Activated CD4-positive, alpha-beta memory T cell treated with anti-CD3 and anti-CD28 coated beads for 36 hours (primary cell): Measurements from ENCODE around the gene TMEM187. TPM values are rescaled to one million over a fixed set of nuclear protein-coding genes. Genes with fewer than 3 reads are reported as not detected.
A peak's percentile ranks its signal among the peaks of the same experiment; 100 is the strongest.
"Not testable (repeated sequence)": the region's sequence is repeated elsewhere in the genome, so short reads cannot be mapped to it uniquely, and the experiment has no call there.

Experiments used
- CTCF ChIA-PET: fragments of 350-600 bp; sonication (Branson Sonifier 250); formaldehyde crosslinking; loops from one replicate; lab custom pipeline; 2021; ENCODE audit warnings: antibody characterized with exemption, inconsistent platforms; lab: Charles Lee
- POLR2A ChIA-PET: fragments of 350-600 bp; sonication (Branson Sonifier 250); formaldehyde crosslinking; loops from one replicate; lab custom pipeline; 2021; ENCODE audit warnings: antibody characterized with exemption; lab: Charles Lee
- DNase-seq: peaks from one replicate; pipeline ENCODE4 v3.0.0-alpha.2; 2020
- H3K27ac Mint-ChIP-seq: one replicate; pipeline ENCODE4 v1.8.0; 2021; ENCODE audit warnings: mixed read lengths
- H3K27me3 Mint-ChIP-seq: one replicate; pipeline ENCODE4 v1.8.0; 2021; ENCODE audit warnings: mixed read lengths
- H3K36me3 Mint-ChIP-seq: one replicate; pipeline ENCODE4 v1.8.0; 2021; ENCODE audit warnings: mixed read lengths
- H3K4me1 Mint-ChIP-seq: one replicate; pipeline ENCODE4 v1.8.0; 2021; ENCODE audit warnings: low read depth, mixed read lengths
- H3K4me3 Mint-ChIP-seq: one replicate; pipeline ENCODE4 v1.8.0; 2021; ENCODE audit warnings: mild to moderate bottlenecking, mixed read lengths
- H3K9me3 Mint-ChIP-seq: one replicate; pipeline ENCODE4 v1.8.0; 2021; ENCODE audit warnings: mixed read lengths
- intact Hi-C: fragments of 100-400 bp; cut with micrococcal nuclease; formaldehyde crosslinking; loops from one replicate; pipeline ENCODE4 v1.15.1; 2023
- total RNA-seq, 2 experiments: library from RNA; stranded (reverse); gene quantifications; one replicate each; pipeline ENCODE4 v1.2.3, GENCODE V29; 2021

TMEM187 gene
- total RNA-seq, 2 experiments from 2014 or later = 8.6 to 9.1 TPM

GRCh38 chrX:153973127-153974002, 811 bp downstream of the TMEM187 start:
- ChIA-PET CTCF (interaction anchor here (1.0 kb wide), 3 partner anchors 16 to 47 kb away, joined by 3 read pairs; partner anchors contain the start of gene IRAK1), POLR2A (interaction anchor here (1.0 to 8.7 kb wide), 6 partner anchors 8 to 48 kb away, joined by 3 to 68 read pairs (median 6); partner anchors contain the start of gene ARHGAP4)
- Mint-ChIP-seq H3K36me3 (peaks cover 13% of the 10 kb centered on the region), H3K4me3 (peak overlapping the region; percentile 88), H3K27ac (peak overlapping the region; percentile 99), H3K27me3 (no peaks in the 10 kb centered on the region), H3K9me3 (no peaks in the 10 kb centered on the region), H3K4me1 (peaks cover 17% of the 10 kb centered on the region)
- DNase-seq = no peak
- intact Hi-C loops = loop anchor here (10.0 kb wide), 2 partner anchors 121 to 401 kb away; partner anchors contain the start of genes EMD, FLNA and MECP2

- Mint-ChIP-seq H3K27me3 (no peaks in the 10 kb centered on the region), H3K4me3 (peak overlapping the region; percentile 88), H3K4me1 (peaks cover 17% of the 10 kb centered on the region), H3K27ac (peak overlapping the region; percentile 99), H3K36me3 (peaks cover 11% of the 10 kb centered on the region), H3K9me3 (no peaks in the 10 kb centered on the region)
- ChIA-PET POLR2A (interaction anchor here (1.2 to 8.7 kb wide), 5 partner anchors 7 to 49 kb away, joined by 3 to 68 read pairs (median 7); partner anchors contain the start of gene ARHGAP4), CTCF (interaction anchor here (1.0 kb wide), 2 partner anchors 15 to 46 kb away, joined by 3 read pairs; partner anchors contain the start of gene IRAK1)
- intact Hi-C loops = loop anchor here (10.0 kb wide), 2 partner anchors 121 to 401 kb away; partner anchors contain the start of genes EMD, FLNA and MECP2
- no peak for DNase-seq
Observed at GRCh38 chrX:153974003-153974725, 1.6 kb downstream of the TMEM187 start.

GRCh38 chrX:153974726-153975286, 2.3 kb downstream of the TMEM187 start:
- H3K27ac Mint-ChIP-seq = peak overlapping the region; percentile 99
- peaks cover 17% of the 10 kb centered on the region for H3K4me1 Mint-ChIP-seq
- CTCF ChIA-PET = interaction anchor here (0.9 to 1.0 kb wide), 2 partner anchors 38 to 45 kb away, joined by 3 read pairs; partner anchors contain the start of gene IRAK1
- DNase-seq = no peak
- peak overlapping the region; percentile 88 for H3K4me3 Mint-ChIP-seq
- H3K27me3 Mint-ChIP-seq = no peaks in the 10 kb centered on the region
- intact Hi-C loops = loop anchor here (10.0 kb wide), 2 partner anchors 120 to 400 kb away; partner anchors contain the start of genes EMD, FLNA and MECP2
- H3K9me3 Mint-ChIP-seq = no peaks in the 10 kb centered on the region
- POLR2A ChIA-PET = interaction anchor here (1.2 to 1.6 kb wide), 2 partner anchors 15 to 46 kb away, joined by 3 to 5 read pairs; no protein-coding TSS in a partner anchor
- H3K36me3 Mint-ChIP-seq = peaks cover 5% of the 10 kb centered on the region

- not testable (repeated sequence) for H3K27me3 Mint-ChIP-seq, H3K9me3 Mint-ChIP-seq, H3K36me3 Mint-ChIP-seq
- POLR2A ChIA-PET = interaction anchor here (0.8 to 3.4 kb wide), 3 partner anchors 10 to 58 kb away, joined by 3 to 40 read pairs (median 7); partner anchors contain the start of genes HCFC1, IRAK1 and TMEM187
- peak; percentile 50 for DNase-seq
- CTCF ChIA-PET = interaction anchor here (0.6 to 1.7 kb wide), 2 partner anchors 9 to 33 kb away, joined by 3 to 4 read pairs; partner anchors contain the start of gene HCFC1
- peaks cover 50% of the 10 kb centered on the region for H3K4me1 Mint-ChIP-seq
- H3K4me3 Mint-ChIP-seq = peak overlapping the region; percentile 69
- H3K27ac Mint-ChIP-seq = peak overlapping the region; percentile 94
- intact Hi-C loops = loop anchor here (5.0 kb wide), 1 partner anchor 42 kb away; no protein-coding TSS in a partner anchor
Observed at GRCh38 chrX:153980394-153980793, 7.8 kb downstream of the TMEM187 start.

GRCh38 chrX:153981231-153981630, 8.7 kb downstream of the TMEM187 start:
- DNase-seq = no peak
- H3K27me3 Mint-ChIP-seq = no peaks in the 10 kb centered on the region
- peaks cover 7% of the 10 kb centered on the region for H3K36me3 Mint-ChIP-seq
- ChIA-PET CTCF (interaction anchor here (1.7 kb wide), 1 partner anchor 10 kb away, joined by 4 read pairs; the partner anchor contains the start of gene HCFC1), POLR2A (interaction anchor here (1.2 to 3.4 kb wide), 4 partner anchors 9 to 56 kb away, joined by 3 to 40 read pairs (median 6); partner anchors contain the start of genes ARHGAP4, HCFC1, IRAK1 and TMEM187)
- H3K4me1 Mint-ChIP-seq = peaks cover 46% of the 10 kb centered on the region
- intact Hi-C loops = loop anchor here (1.0 to 5.0 kb wide), 2 partner anchors 9 to 41 kb away; partner anchors contain the start of gene TMEM187
- H3K27ac Mint-ChIP-seq = peak overlapping the region; percentile 94
- H3K9me3 Mint-ChIP-seq = no peaks in the 10 kb centered on the region
- H3K4me3 Mint-ChIP-seq = peak overlapping the region; percentile 62

GRCh38 chrX:153981771-153982533, 9.4 kb downstream of the TMEM187 start:
- peak overlapping the region; percentile 62 for H3K4me3 Mint-ChIP-seq
- DNase-seq = peak; percentile 86
- H3K9me3 Mint-ChIP-seq = no peaks in the 10 kb centered on the region
- ChIA-PET CTCF (interaction anchor here (0.9 to 1.7 kb wide), 2 partner anchors 11 to 12 kb away, joined by 4 read pairs; partner anchors contain the start of gene HCFC1), POLR2A (interaction anchor here (1.2 to 3.4 kb wide), 4 partner anchors 8 to 57 kb away, joined by 3 to 40 read pairs (median 6); partner anchors contain the start of genes ARHGAP4, HCFC1, IRAK1 and TMEM187)
- peaks cover 7% of the 10 kb centered on the region for H3K36me3 Mint-ChIP-seq
- peak overlapping the region; percentile 94 for H3K27ac Mint-ChIP-seq
- peaks cover 46% of the 10 kb centered on the region for H3K4me1 Mint-ChIP-seq
- H3K27me3 Mint-ChIP-seq = no peaks in the 10 kb centered on the region
- intact Hi-C loops = loop anchor here (1.0 to 5.0 kb wide), 2 partner anchors 10 to 40 kb away; partner anchors contain the start of gene TMEM187

- H3K4me1 Mint-ChIP-seq = peaks cover 46% of the 10 kb centered on the region
- H3K27ac Mint-ChIP-seq = peak overlapping the region; percentile 94
- intact Hi-C loops = loop anchor here (5.0 kb wide), 1 partner anchor 39 kb away; no protein-coding TSS in a partner anchor
- POLR2A ChIA-PET = interaction anchor here (0.7 to 3.4 kb wide), 2 partner anchors 13 to 15 kb away, joined by 3 to 40 read pairs; partner anchors contain the start of genes HCFC1 and TMEM187
- CTCF ChIA-PET = no interaction called here
- no peaks in the 10 kb centered on the region for H3K27me3 Mint-ChIP-seq
- peaks cover 7% of the 10 kb centered on the region for H3K36me3 Mint-ChIP-seq
- no peak overlapping the region for H3K4me3 Mint-ChIP-seq
- DNase-seq = no peak
- no peaks in the 10 kb centered on the region for H3K9me3 Mint-ChIP-seq
Observed at GRCh38 chrX:153983321-153983801, 10.8 kb downstream of the TMEM187 start.

GRCh38 chrX:153984351-153985178, 12.0 kb downstream of the TMEM187 start:
- CTCF ChIA-PET = no interaction called here
- POLR2A ChIA-PET = interaction anchor here (0.7 to 2.4 kb wide), 3 partner anchors 12 to 17 kb away, joined by 3 to 7 read pairs (median 3); partner anchors contain the start of gene TMEM187
- DNase-seq = peak; percentile 75
- Mint-ChIP-seq H3K4me1 (peaks cover 50% of the 10 kb centered on the region), H3K9me3 (no peaks in the 10 kb centered on the region), H3K27ac (peak overlapping the region; percentile 98), H3K4me3 (peak overlapping the region; percentile 78), H3K27me3 (no peaks in the 10 kb centered on the region), H3K36me3 (peaks cover 7% of the 10 kb centered on the region)
- intact Hi-C loops = loop anchor here (5.0 kb wide), 1 partner anchor 38 kb away; no protein-coding TSS in a partner anchor

GRCh38 chrX:153988493-153988892, 15.9 kb downstream of the TMEM187 start:
- Mint-ChIP-seq H3K27me3 (no peaks in the 10 kb centered on the region), H3K9me3 (no peaks in the 10 kb centered on the region), H3K4me1 (peaks cover 33% of the 10 kb centered on the region), H3K36me3 (no peaks in the 10 kb centered on the region), H3K4me3 (no peak overlapping the region), H3K27ac (no peak overlapping the region)
- intact Hi-C loops = no loop called here
- ChIA-PET POLR2A (no interaction called here), CTCF (interaction anchor here (1.3 to 2.9 kb wide), 2 partner anchors 15 to 25 kb away, joined by 3 to 9 read pairs; no protein-coding TSS in a partner anchor)
- DNase-seq = no peak
